Right lobe of liver (tissue), 6 donors: ENCODE results near the gene CYP4F8. TPM values are rescaled to one million over a fixed set of nuclear protein-coding genes. Genes with fewer than 3 reads are reported as not detected.
A peak's percentile ranks its signal among the peaks of the same experiment; 100 is the strongest.

Experiments
- ATAC-seq, 4 donors: fragments of 200-7000 bp; cut with Tn5 transposase; one replicate each; pipeline ENCODE4 v1.9.1; 2020; ENCODE audit warnings: mild to moderate bottlenecking in 4 of 4, moderate library complexity in 4 of 4
- DNase-seq, 3 donors: peaks; one replicate each; pipeline ENCODE4 v3.0.0-alpha.2; 2020
- H3K27ac ChIP-seq, 3 donors: fragments of 200-600 bp; one replicate each; pipeline ENCODE4 v1.8.0; 2022
- H3K27me3 ChIP-seq, 2 donors: fragments of 200-600 bp; one replicate each; pipeline ENCODE4 v1.8.0; 2022
- H3K36me3 ChIP-seq, 4 donors: fragments of 200-600 bp; sonication (generic) in 1 of 4; one replicate each; pipeline versions ENCODE4 v1.5.1 to v1.8.0; 2017 to 2022; ENCODE audit warnings: control low read depth in 1 of 4
- H3K4me1 ChIP-seq, 4 donors: fragments of 200-600 bp; sonication (generic) in 1 of 4; one replicate each; pipeline versions ENCODE4 v1.5.1 to v1.8.0; 2017 to 2022; ENCODE audit warnings: control low read depth in 1 of 4
- H3K4me3 ChIP-seq, 3 donors: fragments of 200-600 bp; one replicate each; pipeline ENCODE4 v1.8.0; 2022
- H3K9me3 ChIP-seq, 4 donors: fragments of 200-600 bp; sonication (generic) in 1 of 4; one replicate each; pipeline versions ENCODE4 v1.5.1 to v1.8.0; 2017 to 2022; ENCODE audit warnings: control low read depth in 1 of 4
- POLR2A ChIP-seq: fragments of 450-650 bp; IDR thresholded peaks from one replicate; pipeline ENCODE4 v1.6.1; 2017; ENCODE audit warnings: antibody characterized with exemption, mild to moderate bottlenecking
- WGBS: methylation state at CpG from one replicate; pipeline ENCODE4 v1.1.6; 2018; ENCODE audit warnings: low coverage, low lambda C conversion rate; ENCODE audit not compliant: insufficient coverage; ENCODE audit errors: missing lambda C conversion rate; 5-methylcytosine and 5-hydroxymethylcytosine counted together
- intact Hi-C, 2 donors: fragments of 100-400 bp; cut with DNase I; formaldehyde crosslinking; loops; one replicate each; pipeline versions ENCODE4 v1.11.2 to v1.14.1; 2022
- total RNA-seq, 6 experiments: library from RNA; depleted of rRNA in 2 of 6; stranded (reverse); fragments of >200 nt in 2 of 6; fragmentation: NEBNext Ultra II Directional in 3 of 6; extraction: Animal tissue kit (Norgen Biotek cat#: 25700) in 3 of 6; gene quantifications; one replicate each; pipeline versions ENCODE4 v1.1.0 to v1.2.4, GENCODE V29; 2016 to 2023
- TF ChIP-seq, protein P1 (sequence below), 4 donors: fragments of 200-600 bp in 3 of 4; fragments of 450-650 bp in 1 of 4; IDR thresholded peaks; one replicate each; pipeline versions ENCODE4 v1.5.1 to v1.8.0; 2016 to 2022; ENCODE audit warnings: antibody characterized with exemption in 4 of 4, mild to moderate bottlenecking in 2 of 4
- donor health status: DM: no; HTN: yes; CAD: no.
- donor health status: DM: no; HTN: no; CAD: no.
- donor health status: DM: no; HTN: no; CAD: no.
- donor health status: DM: no; HTN: yes; CAD: no.
- donor health status: DM: no; HTN: yes; CAD: no.

Gene CYP4F8
- total RNA-seq, 6 experiments from 2014 or later, result not detected

DNA sequence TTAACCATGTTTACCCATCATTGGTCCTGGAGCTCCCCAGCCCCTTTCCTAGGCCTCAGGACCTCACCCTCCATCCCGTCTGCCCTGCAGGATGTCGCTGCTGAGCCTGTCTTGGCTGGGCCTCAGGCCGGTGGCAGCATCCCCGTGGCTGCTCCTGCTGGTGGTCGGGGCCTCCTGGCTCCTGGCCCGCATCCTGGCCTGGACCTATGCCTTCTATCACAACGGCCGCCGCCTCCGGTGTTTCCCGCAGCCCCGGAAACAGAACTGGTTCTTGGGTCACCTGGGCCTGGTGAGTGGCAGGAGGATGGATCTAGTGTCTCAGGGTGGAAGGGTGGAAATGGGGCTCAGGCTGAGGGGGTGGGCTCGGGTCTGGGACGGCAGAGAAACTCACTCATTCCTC is 508 bp downstream of the CYP4F8 start:
- no peaks in the 10 kb centered on the region for H3K9me3 ChIP-seq
- DNase-seq (no peak), ATAC-seq (no peak)
- TF ChIP-seq POLR2A, result no peak
- TF ChIP-seq, protein P1, sequence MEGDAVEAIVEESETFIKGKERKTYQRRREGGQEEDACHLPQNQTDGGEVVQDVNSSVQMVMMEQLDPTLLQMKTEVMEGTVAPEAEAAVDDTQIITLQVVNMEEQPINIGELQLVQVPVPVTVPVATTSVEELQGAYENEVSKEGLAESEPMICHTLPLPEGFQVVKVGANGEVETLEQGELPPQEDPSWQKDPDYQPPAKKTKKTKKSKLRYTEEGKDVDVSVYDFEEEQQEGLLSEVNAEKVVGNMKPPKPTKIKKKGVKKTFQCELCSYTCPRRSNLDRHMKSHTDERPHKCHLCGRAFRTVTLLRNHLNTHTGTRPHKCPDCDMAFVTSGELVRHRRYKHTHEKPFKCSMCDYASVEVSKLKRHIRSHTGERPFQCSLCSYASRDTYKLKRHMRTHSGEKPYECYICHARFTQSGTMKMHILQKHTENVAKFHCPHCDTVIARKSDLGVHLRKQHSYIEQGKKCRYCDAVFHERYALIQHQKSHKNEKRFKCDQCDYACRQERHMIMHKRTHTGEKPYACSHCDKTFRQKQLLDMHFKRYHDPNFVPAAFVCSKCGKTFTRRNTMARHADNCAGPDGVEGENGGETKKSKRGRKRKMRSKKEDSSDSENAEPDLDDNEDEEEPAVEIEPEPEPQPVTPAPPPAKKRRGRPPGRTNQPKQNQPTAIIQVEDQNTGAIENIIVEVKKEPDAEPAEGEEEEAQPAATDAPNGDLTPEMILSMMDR (IDR thresholded peaks at IDR 0.05), result no peak
- H3K36me3 ChIP-seq, result no peaks in the 10 kb centered on the region
- WGBS, result 51% methylated on average over 5 of the region's 14 CpGs
- H3K4me3 ChIP-seq, result no peak overlapping the region
- no peaks in the 10 kb centered on the region for H3K4me1 ChIP-seq
- intact Hi-C loops, result loop anchor here in 1 of 2 donors (5.0 kb wide), 1 partner anchor 197 kb away; no protein-coding TSS in a partner anchor
- no peaks in the 10 kb centered on the region for H3K27me3 ChIP-seq
- H3K27ac ChIP-seq, result no peak overlapping the region

DNA sequence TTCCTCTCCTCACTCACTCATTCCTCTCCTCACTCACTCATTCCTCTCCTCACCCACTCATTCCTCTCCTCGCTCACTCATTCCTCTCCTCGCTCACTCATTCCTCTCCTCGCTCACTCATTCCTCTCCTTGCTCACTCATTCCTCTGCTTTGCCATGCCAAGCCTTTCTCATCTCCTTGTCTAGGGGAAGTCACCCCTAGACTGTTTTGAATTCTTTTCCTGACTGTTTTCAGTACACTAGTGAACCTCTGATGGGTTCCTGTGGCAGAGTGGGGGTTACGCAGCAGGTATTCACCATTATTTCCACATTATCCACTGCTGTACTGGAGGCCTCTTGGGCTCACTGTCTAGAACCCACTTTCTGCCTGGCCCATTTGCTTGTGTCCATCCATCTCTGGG is 1.2 kb downstream of the CYP4F8 start:
- Histone ChIP-seq H3K9me3 (no peaks in the 10 kb centered on the region), H3K4me1 (no peaks in the 10 kb centered on the region), H3K27ac (no peak overlapping the region), H3K27me3 (no peaks in the 10 kb centered on the region), H3K36me3 (no peaks in the 10 kb centered on the region), H3K4me3 (no peak overlapping the region)
- intact Hi-C loops, result loop anchor here in 1 of 2 donors (5.0 kb wide), 1 partner anchor 196 kb away; no protein-coding TSS in a partner anchor
- 89% methylated on average over 4 of the region's 4 CpGs for WGBS
- DNase-seq, result no peak
- ATAC-seq, result no peak
- TF ChIP-seq POLR2A, result no peak
- TF ChIP-seq, protein P1 (IDR thresholded peaks at IDR 0.05), result no peak

DNA sequence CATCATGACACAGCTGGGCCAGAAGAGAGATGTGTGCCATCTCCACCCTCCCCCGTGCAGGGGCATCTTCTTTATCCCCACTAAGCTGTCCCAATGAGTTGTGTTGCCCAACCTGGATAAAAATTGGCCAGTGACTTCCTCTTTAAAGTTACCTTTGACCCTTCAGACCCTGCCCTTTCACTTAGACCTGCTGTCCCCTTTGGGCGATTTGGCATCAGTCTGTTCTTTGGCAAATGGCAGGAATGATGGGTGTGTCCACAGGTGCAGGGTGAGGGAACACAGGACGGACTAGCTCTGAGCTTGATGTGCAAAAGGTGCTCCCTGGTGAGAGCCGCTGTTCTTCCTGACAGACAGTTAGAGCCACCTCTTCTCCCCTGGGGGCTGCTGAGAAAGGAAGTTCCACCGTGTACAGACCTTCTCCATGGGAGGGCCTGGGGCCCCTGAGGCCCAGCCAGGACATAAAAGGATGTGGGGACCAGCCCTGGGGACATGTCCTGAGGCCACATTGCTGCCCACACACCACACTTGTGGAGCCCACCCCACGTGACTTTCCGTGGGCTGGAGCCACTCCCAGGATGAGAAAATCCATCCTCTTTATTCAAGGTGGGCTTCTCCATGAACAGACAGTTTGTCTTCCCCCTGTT is 1.7 kb downstream of the CYP4F8 start:
- Histone ChIP-seq H3K9me3 (no peaks in the 10 kb centered on the region), H3K27me3 (no peaks in the 10 kb centered on the region), H3K4me3 (no peak overlapping the region), H3K4me1 (no peaks in the 10 kb centered on the region), H3K36me3 (no peaks in the 10 kb centered on the region), H3K27ac (no peak overlapping the region)
- DNase-seq (no peak), ATAC-seq (peak in 1 of 4 donors; percentile 12)
- TF ChIP-seq, protein P1 (IDR thresholded peaks at IDR 0.05), result no peak
- TF ChIP-seq POLR2A, result no peak
- intact Hi-C loops, result loop anchor here in 1 of 2 donors (5.0 kb wide), 1 partner anchor 196 kb away; no protein-coding TSS in a partner anchor
- WGBS, result 41% methylated on average over 6 of the region's 7 CpGs

DNA sequence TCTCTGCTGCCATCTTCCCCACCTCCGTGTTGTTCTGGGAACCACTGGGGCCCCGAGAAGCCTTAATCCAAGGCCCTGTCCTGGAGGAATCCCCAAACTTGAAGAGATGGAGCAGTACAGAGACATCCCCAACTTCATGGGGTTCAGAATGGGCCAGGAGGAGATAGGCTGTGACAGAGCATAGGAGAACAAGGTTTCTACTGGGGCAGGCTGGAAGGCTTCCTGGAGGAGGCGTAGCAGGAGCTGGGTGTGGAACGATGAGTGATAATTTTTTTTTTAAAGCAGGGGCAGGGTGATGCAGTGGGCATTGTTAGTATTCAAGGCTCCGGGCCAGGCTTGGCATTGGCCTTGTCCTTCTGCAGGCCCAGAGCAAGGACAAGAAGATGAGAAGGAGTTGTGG is 3.3 kb downstream of the CYP4F8 start:
- TF ChIP-seq, protein P1 (IDR thresholded peaks at IDR 0.05), result no peak
- TF ChIP-seq POLR2A, result no peak
- whole genome bisulfite sequencing, result 33% methylated on average over 5 of the region's 5 CpGs
- no peaks in the 10 kb centered on the region for H3K27me3 ChIP-seq
- H3K27ac ChIP-seq, result no peak overlapping the region
- no peaks in the 10 kb centered on the region for H3K4me1 ChIP-seq
- DNase-seq (no peak), ATAC-seq (no peak)
- intact Hi-C loops, result loop anchor here in 1 of 2 donors (5.0 kb wide), 1 partner anchor 194 kb away; no protein-coding TSS in a partner anchor
- H3K36me3 ChIP-seq, result no peaks in the 10 kb centered on the region
- no peaks in the 10 kb centered on the region for H3K9me3 ChIP-seq
- no peak overlapping the region for H3K4me3 ChIP-seq
